Activated CD4-positive, alpha-beta memory T cell treated with anti-CD3 and anti-CD28 coated beads, Interleukin-2, amount 10 ng/mL, durations not matched to agents 7 days and 5 days (primary cell): ENCODE measurements around the gene ARRB1. TPM values are rescaled to one million over a fixed set of nuclear protein-coding genes. Genes with fewer than 3 reads are reported as not detected.
"Not testable (repeated sequence)": the region's sequence is repeated elsewhere in the genome, so short reads cannot be mapped to it uniquely, and the experiment has no call there.

Experiments used
- CTCF ChIA-PET: fragments of 350-600 bp; sonication (Branson Sonifier 250); formaldehyde crosslinking; loops from one replicate; lab custom pipeline; 2021; ENCODE audit warnings: antibody characterized with exemption, inconsistent platforms; lab: Charles Lee
- POLR2A ChIA-PET: fragments of 350-600 bp; sonication (Branson Sonifier 250); formaldehyde crosslinking; loops from one replicate; lab custom pipeline; 2021; ENCODE audit warnings: antibody characterized with exemption; lab: Charles Lee
- DNase-seq: peaks from one replicate; pipeline ENCODE4 v3.0.0-alpha.2; 2020
- H3K27ac Mint-ChIP-seq: one replicate; pipeline ENCODE4 v1.8.0; 2021; ENCODE audit warnings: mild to moderate bottlenecking, mixed read lengths
- H3K27me3 Mint-ChIP-seq: one replicate; pipeline ENCODE4 v1.8.0; 2021; ENCODE audit warnings: mixed read lengths
- H3K36me3 Mint-ChIP-seq: one replicate; pipeline ENCODE4 v1.8.0; 2021; ENCODE audit warnings: low read depth, mixed read lengths
- H3K4me1 Mint-ChIP-seq: one replicate; pipeline ENCODE4 v1.8.0; 2021; ENCODE audit warnings: mixed read lengths
- H3K4me3 Mint-ChIP-seq: one replicate; pipeline ENCODE4 v1.8.0; 2021; ENCODE audit warnings: mild to moderate bottlenecking, mixed read lengths
- H3K9me3 Mint-ChIP-seq: one replicate; pipeline ENCODE4 v1.8.0; 2021; ENCODE audit warnings: mixed read lengths
- total RNA-seq, 2 experiments: library from RNA; stranded (reverse); gene quantifications; one replicate each; pipeline ENCODE4 v1.2.3, GENCODE V29; 2021

Gene ARRB1
- total RNA-seq, 2 experiments from 2014 or later = 13.4 to 19.0 TPM

- no peak for DNase-seq
- Mint-ChIP-seq H3K27ac (no peak overlapping the region), H3K4me3 (no peak overlapping the region), H3K27me3 (no peaks in the 10 kb centered on the region), H3K4me1 (peaks cover 4% of the 10 kb centered on the region), H3K9me3 (no peaks in the 10 kb centered on the region), H3K36me3 (no peaks in the 10 kb centered on the region)
- CTCF ChIA-PET = no interaction called here
- POLR2A ChIA-PET = no interaction called here
Measured at GRCh38 chr11:75311858-75312288, 39.6 kb downstream of the ARRB1 start.

- Mint-ChIP-seq H3K4me1 (no peaks in the 10 kb centered on the region), H3K27me3 (no peaks in the 10 kb centered on the region), H3K9me3 (no peaks in the 10 kb centered on the region), H3K27ac (no peak overlapping the region), H3K36me3 (no peaks in the 10 kb centered on the region), H3K4me3 (no peak overlapping the region)
- DNase-seq = no peak
- POLR2A ChIA-PET = no interaction called here
- CTCF ChIA-PET = interaction anchor here (1.4 kb wide), 1 partner anchor 29 kb away, joined by 3 read pairs; no protein-coding TSS in a partner anchor
Measured at GRCh38 chr11:75308986-75309385, 42.5 kb downstream of the ARRB1 start.

- H3K4me3 Mint-ChIP-seq = no peak overlapping the region
- no peaks in the 10 kb centered on the region for H3K4me1 Mint-ChIP-seq
- no peak for DNase-seq
- no peaks in the 10 kb centered on the region for H3K27me3 Mint-ChIP-seq
- no peak overlapping the region for H3K27ac Mint-ChIP-seq
- CTCF ChIA-PET = interaction anchor here (1.0 to 1.1 kb wide), 2 partner anchors 28 to 77 kb away, joined by 3 to 4 read pairs; no protein-coding TSS in a partner anchor
- H3K9me3 Mint-ChIP-seq = no peaks in the 10 kb centered on the region
- POLR2A ChIA-PET = no interaction called here
- H3K36me3 Mint-ChIP-seq = no peaks in the 10 kb centered on the region
Measured at GRCh38 chr11:75308116-75308515, 43.3 kb downstream of the ARRB1 start.

- no peaks in the 10 kb centered on the region for H3K36me3 Mint-ChIP-seq
- no peak overlapping the region for H3K27ac Mint-ChIP-seq
- H3K4me1 Mint-ChIP-seq = no peaks in the 10 kb centered on the region
- no peak overlapping the region for H3K4me3 Mint-ChIP-seq
- no peak for DNase-seq
- H3K27me3 Mint-ChIP-seq = no peaks in the 10 kb centered on the region
- CTCF ChIA-PET = interaction anchor here (1.1 kb wide), 1 partner anchor 19 kb away, joined by 3 read pairs; no protein-coding TSS in a partner anchor
- POLR2A ChIA-PET = no interaction called here
- H3K9me3 Mint-ChIP-seq = no peaks in the 10 kb centered on the region
Measured at GRCh38 chr11:75307058-75307457, 44.4 kb downstream of the ARRB1 start.

- no peak for DNase-seq
- POLR2A ChIA-PET = no interaction called here
- CTCF ChIA-PET = interaction anchor here (1.1 kb wide), 1 partner anchor 20 kb away, joined by 3 read pairs; no protein-coding TSS in a partner anchor
- H3K4me3 Mint-ChIP-seq = no peak overlapping the region
- H3K36me3 Mint-ChIP-seq = no peaks in the 10 kb centered on the region
- H3K9me3 Mint-ChIP-seq = no peaks in the 10 kb centered on the region
- H3K27me3 Mint-ChIP-seq = no peaks in the 10 kb centered on the region
- H3K4me1 Mint-ChIP-seq = no peaks in the 10 kb centered on the region
- H3K27ac Mint-ChIP-seq = no peak overlapping the region
Measured at GRCh38 chr11:75306529-75306928, 44.9 kb downstream of the ARRB1 start.

- ChIA-PET CTCF (interaction anchor here (1.1 kb wide), 1 partner anchor 20 kb away, joined by 3 read pairs; no protein-coding TSS in a partner anchor), POLR2A (interaction anchor here (0.7 kb wide), 1 partner anchor 878 kb away, joined by 3 read pairs; no protein-coding TSS in a partner anchor)
- Mint-ChIP-seq H3K4me1 (no peaks in the 10 kb centered on the region), H3K27me3 (no peaks in the 10 kb centered on the region), H3K27ac (no peak overlapping the region), H3K9me3 (no peaks in the 10 kb centered on the region), H3K4me3 (no peak overlapping the region), H3K36me3 (no peaks in the 10 kb centered on the region)
- no peak for DNase-seq
Measured at GRCh38 chr11:75305993-75306392, 45.5 kb downstream of the ARRB1 start.

GRCh38 chr11:75305452-75305851 is 46.0 kb downstream of the ARRB1 start:
- ChIA-PET POLR2A (interaction anchor here (0.7 kb wide), 1 partner anchor 878 kb away, joined by 3 read pairs; no protein-coding TSS in a partner anchor), CTCF (no interaction called here)
- no peak overlapping the region for H3K4me3 Mint-ChIP-seq
- H3K4me1 Mint-ChIP-seq = no peaks in the 10 kb centered on the region
- H3K27me3 Mint-ChIP-seq = no peaks in the 10 kb centered on the region
- DNase-seq = no peak
- no peaks in the 10 kb centered on the region for H3K9me3 Mint-ChIP-seq
- no peak overlapping the region for H3K27ac Mint-ChIP-seq
- no peaks in the 10 kb centered on the region for H3K36me3 Mint-ChIP-seq

DNA sequence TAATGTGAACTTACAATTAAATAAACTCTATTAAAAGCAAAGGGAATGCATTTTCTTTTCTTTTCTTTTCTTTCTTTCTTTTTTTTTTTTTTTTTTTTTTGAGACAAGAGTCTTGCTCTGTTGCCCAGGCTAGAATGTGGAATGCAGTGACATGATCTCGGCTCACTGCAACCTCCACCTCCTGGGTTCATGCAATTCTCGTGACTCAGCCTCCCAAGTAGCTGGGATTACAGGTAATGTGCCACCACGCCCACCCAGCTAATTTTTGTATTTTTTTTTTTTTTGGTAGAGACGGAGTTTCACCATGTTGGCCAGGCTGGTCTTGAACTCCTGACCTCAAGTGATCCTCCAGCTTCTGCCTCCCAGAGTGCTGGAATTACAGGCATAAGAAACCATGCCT is 46.5 kb downstream of the ARRB1 start:
- H3K4me3 Mint-ChIP-seq, H3K27ac Mint-ChIP-seq, H3K4me1 Mint-ChIP-seq, DNase-seq, H3K27me3 Mint-ChIP-seq, CTCF ChIA-PET, H3K9me3 Mint-ChIP-seq, POLR2A ChIA-PET, H3K36me3 Mint-ChIP-seq: not testable (repeated sequence)

DNA sequence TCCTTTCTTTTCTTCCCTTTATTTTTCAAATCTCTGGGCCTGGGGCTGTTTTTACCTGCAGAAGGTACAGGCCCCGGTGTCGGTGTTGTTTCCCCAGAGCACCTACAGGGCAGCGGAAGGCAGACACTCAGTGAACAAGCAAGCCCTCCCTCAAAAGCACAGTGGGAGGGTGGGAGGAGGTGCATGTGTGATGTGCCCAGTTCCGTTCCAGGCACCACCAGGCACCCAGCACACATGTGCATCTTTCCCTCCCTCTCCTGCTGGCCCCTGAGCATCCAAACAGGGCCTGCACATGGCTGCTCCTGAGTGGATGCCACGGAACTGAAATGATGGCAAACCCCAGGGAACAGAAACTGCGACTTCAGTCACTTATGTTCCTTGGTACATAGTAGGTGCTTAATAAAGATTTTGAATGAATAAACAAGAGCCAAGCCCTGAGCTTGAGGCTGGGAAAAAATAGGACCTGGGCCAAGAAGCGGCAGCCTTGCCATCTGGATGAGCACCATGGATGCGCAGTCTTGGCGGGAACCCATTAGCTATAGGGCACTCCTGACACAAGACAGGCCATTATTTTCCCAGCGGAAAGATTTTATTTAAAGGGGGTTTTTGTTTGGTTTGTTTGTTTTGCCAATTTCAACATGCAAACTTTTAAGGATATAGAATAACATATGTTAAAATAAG is 47.8 kb downstream of the ARRB1 start:
- Mint-ChIP-seq H3K4me3 (no peak overlapping the region), H3K9me3 (no peaks in the 10 kb centered on the region), H3K4me1 (no peaks in the 10 kb centered on the region), H3K27ac (no peak overlapping the region), H3K27me3 (no peaks in the 10 kb centered on the region), H3K36me3 (no peaks in the 10 kb centered on the region)
- DNase-seq = no peak
- CTCF ChIA-PET = no interaction called here
- POLR2A ChIA-PET = no interaction called here

DNA sequence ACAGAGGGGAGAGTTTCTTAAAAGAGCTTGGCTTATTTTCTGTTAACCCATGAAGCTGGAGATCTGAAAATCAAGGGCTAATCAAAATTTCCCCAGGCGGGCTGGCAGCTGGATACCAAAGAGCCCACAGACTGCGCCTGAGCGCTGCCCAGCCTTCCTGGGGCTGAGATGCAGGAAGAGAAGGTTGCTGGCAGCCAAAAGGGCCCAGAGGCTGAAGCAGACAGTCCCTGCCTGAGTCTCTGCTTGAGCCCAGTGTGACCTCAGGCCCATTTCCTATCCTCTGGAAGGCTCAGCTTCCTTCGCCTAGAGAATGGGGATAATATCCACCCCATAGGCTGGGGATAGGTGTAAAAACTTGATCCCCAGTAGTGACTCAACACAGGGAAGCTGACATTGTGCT is 49.1 kb downstream of the ARRB1 start:
- no peaks in the 10 kb centered on the region for H3K4me1 Mint-ChIP-seq
- H3K27me3 Mint-ChIP-seq = no peaks in the 10 kb centered on the region
- ChIA-PET POLR2A (no interaction called here), CTCF (no interaction called here)
- H3K9me3 Mint-ChIP-seq = no peaks in the 10 kb centered on the region
- no peak overlapping the region for H3K27ac Mint-ChIP-seq
- no peak for DNase-seq
- no peaks in the 10 kb centered on the region for H3K36me3 Mint-ChIP-seq
- no peak overlapping the region for H3K4me3 Mint-ChIP-seq

DNA sequence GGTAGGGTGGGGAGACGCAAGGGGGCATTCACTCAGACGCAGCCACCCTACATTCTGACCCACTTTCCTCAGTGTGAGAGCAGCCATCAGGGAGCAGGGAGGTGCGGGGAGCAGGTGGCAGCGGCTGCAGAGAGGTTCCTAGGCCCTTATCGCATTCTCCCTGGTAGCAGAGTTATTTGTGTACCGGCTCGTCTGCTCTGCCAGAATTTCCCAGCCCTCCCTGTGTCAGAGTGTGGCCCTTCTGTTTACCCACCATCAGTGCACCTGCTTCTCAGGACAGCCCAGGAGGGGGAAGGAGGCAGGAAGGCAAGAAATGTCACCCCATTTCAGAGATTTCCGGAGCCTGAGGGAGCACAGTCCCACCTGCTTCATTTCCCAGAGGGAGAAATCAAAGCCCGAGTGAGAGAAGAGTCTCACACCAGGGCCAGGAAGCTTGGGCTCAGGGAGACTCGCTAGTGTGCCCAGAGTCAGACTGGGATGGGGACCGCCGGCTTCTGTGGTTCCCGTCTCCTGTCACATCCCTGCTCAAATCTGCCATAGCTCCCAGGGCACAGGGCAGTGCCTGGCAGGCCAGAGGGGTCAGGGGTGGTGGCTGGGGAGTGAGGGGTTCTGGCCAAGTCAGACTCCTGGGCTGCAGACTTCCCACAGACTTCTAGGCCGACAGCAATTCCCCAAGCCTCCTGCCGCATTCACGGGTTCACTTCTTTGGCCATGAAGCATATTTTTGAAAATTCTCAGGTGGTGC is 49.7 kb downstream of the ARRB1 start:
- POLR2A ChIA-PET = no interaction called here
- no peak overlapping the region for H3K4me3 Mint-ChIP-seq
- no peak for DNase-seq
- no peak overlapping the region for H3K27ac Mint-ChIP-seq
- H3K9me3 Mint-ChIP-seq = no peaks in the 10 kb centered on the region
- no peaks in the 10 kb centered on the region for H3K27me3 Mint-ChIP-seq
- H3K36me3 Mint-ChIP-seq = no peaks in the 10 kb centered on the region
- no peaks in the 10 kb centered on the region for H3K4me1 Mint-ChIP-seq
- CTCF ChIA-PET = no interaction called here

GRCh38 chr11:75301131-75301530 is 50.3 kb downstream of the ARRB1 start:
- Mint-ChIP-seq H3K4me3 (no peak overlapping the region), H3K36me3 (no peaks in the 10 kb centered on the region), H3K27ac (no peak overlapping the region), H3K4me1 (no peaks in the 10 kb centered on the region), H3K9me3 (no peaks in the 10 kb centered on the region), H3K27me3 (no peaks in the 10 kb centered on the region)
- CTCF ChIA-PET = no interaction called here
- POLR2A ChIA-PET = no interaction called here
- no peak for DNase-seq

DNA sequence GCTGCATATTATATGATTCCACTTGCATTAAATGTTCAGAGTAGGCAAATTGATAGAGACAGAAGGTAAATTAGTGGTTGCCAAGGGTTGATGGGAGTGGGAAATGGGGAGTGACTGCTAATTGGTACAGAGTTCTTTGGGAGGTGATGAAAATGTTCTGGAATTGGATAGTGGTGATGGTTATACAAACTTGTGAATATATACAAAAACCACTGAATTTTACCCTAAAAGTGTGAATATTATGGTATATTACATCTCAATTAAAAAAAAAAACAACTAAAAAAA is 52.5 kb downstream of the ARRB1 start:
- H3K27me3 Mint-ChIP-seq = no peaks in the 10 kb centered on the region
- no peaks in the 10 kb centered on the region for H3K4me1 Mint-ChIP-seq
- no peak for DNase-seq
- H3K27ac Mint-ChIP-seq = no peak overlapping the region
- POLR2A ChIA-PET = no interaction called here
- no peak overlapping the region for H3K4me3 Mint-ChIP-seq
- no peaks in the 10 kb centered on the region for H3K9me3 Mint-ChIP-seq
- CTCF ChIA-PET = no interaction called here
- H3K36me3 Mint-ChIP-seq = no peaks in the 10 kb centered on the region
